ENCODE data around the gene ACSM5.
"Not testable (repeated sequence)": the region's sequence is repeated elsewhere in the genome, so short reads cannot be mapped to it uniquely, and the experiment has no call there.

ACSM5 gene

GRCh38 chr16:20399185-20399584 is 10.1 kb upstream of the ACSM5 start:
- DNase-seq: no peak

GRCh38 chr16:20401066-20401465 is 8.3 kb upstream of the ACSM5 start:
- DNase-seq: no peak

GRCh38 chr16:20401475-20402016 is 7.8 kb upstream of the ACSM5 start:
- DNase-seq: no peak

- DNase-seq: no peak
These were observed 6.7 kb upstream of the ACSM5 start for GRCh38 chr16:20402651-20403050.

GRCh38 chr16:20404637-20405036 is 4.7 kb upstream of the ACSM5 start, which contains the start of gene PDILT:
TSS of gene PDILT (minus strand) at chr16:20404737. CDS start at chr16:20399300, 5,437 bp downstream.
- no peak for DNase-seq

- DNase-seq: no peak
These were observed 888 bp downstream of the ACSM5 start for GRCh38 chr16:20410121-20410723.

- DNase-seq: no peak
These were observed 1.7 kb downstream of the ACSM5 start for GRCh38 chr16:20411055-20411454.

- no peak for DNase-seq
These were observed 6.2 kb downstream of the ACSM5 start for GRCh38 chr16:20415541-20415940.

GRCh38 chr16:20419093-20419492 is 9.8 kb downstream of the ACSM5 start:
- DNase-seq: not testable (repeated sequence)

- DNase-seq: not testable (repeated sequence)
These were observed 12.4 kb downstream of the ACSM5 start for GRCh38 chr16:20421748-20422147.

- DNase-seq: not testable (repeated sequence)
These were observed 14.4 kb downstream of the ACSM5 start for GRCh38 chr16:20423772-20424128.

GRCh38 chr16:20424129-20424866 is 15.0 kb downstream of the ACSM5 start:
- no peak for DNase-seq

GRCh38 chr16:20427401-20427797 is 18.1 kb downstream of the ACSM5 start:
- DNase-seq: not testable (repeated sequence)

- DNase-seq: not testable (repeated sequence)
These were observed 20.2 kb downstream of the ACSM5 start for GRCh38 chr16:20429499-20429898.

GRCh38 chr16:20430480-20430879 is 21.1 kb downstream of the ACSM5 start:
- not testable (repeated sequence) for DNase-seq

GRCh38 chr16:20430948-20431347 is 21.6 kb downstream of the ACSM5 start:
- no peak for DNase-seq

- not testable (repeated sequence) for DNase-seq
These were observed 29.6 kb downstream of the ACSM5 start for GRCh38 chr16:20438950-20439349.

GRCh38 chr16:20439820-20440231 is 30.5 kb downstream of the ACSM5 start:
- not testable (repeated sequence) for DNase-seq

GRCh38 chr16:20440731-20441130 is 31.4 kb downstream of the ACSM5 start:
- not testable (repeated sequence) for DNase-seq

- no peak for DNase-seq
These were observed 31.9 kb downstream of the ACSM5 start for GRCh38 chr16:20441191-20441590.

GRCh38 chr16:20441859-20442258 is 32.5 kb downstream of the ACSM5 start:
- DNase-seq: not testable (repeated sequence)

- not testable (repeated sequence) for DNase-seq
These were observed 37.5 kb downstream of the ACSM5 start for GRCh38 chr16:20446652-20447393.

- DNase-seq: not testable (repeated sequence)
These were observed 42.0 kb downstream of the ACSM5 start, which contains the start of gene ACSM2A for GRCh38 chr16:20451364-20451763. TSS of gene ACSM2A (plus strand) at chr16:20451521. CDS start at chr16:20460115, 8,594 bp downstream.
